ENCODE measurements around the gene LGALS7B.

LGALS7B gene

GRCh38 chr19:38788478-38789243 is at the start of gene LGALS7B:
LGALS7B (plus strand) TSS chr19:38789200; CDS start chr19:38789227, 27 bp downstream.
- TF ChIP-seq CTCF (IDR thresholded peaks at IDR 0.05; ENCODE audit: control extremely low read depth, extremely low read depth, low read depth, missing control alignments), result no peak
- DNase-seq (ENCODE audit: extremely low spot score), result no peak
- POLR2A ChIA-PET, result no interaction called here
- CTCF ChIA-PET, result no interaction called here

GRCh38 chr19:38739440-38740256 is 49.4 kb upstream of the LGALS7B start:
- ChIA-PET CTCF (interaction anchor here (1.9 kb wide), 1 partner anchor 30 kb away, joined by 9 read pairs; no protein-coding TSS in a partner anchor), POLR2A (no interaction called here)
- no peak for DNase-seq (ENCODE audit: extremely low spot score)
- no peak for TF ChIP-seq CTCF (IDR thresholded peaks at IDR 0.05; ENCODE audit: control extremely low read depth, extremely low read depth, low read depth, missing control alignments)

GRCh38 chr19:38740257-38740592 is 48.8 kb upstream of the LGALS7B start:
- POLR2A ChIA-PET, result no interaction called here
- TF ChIP-seq CTCF (IDR thresholded peaks at IDR 0.05; ENCODE audit: control extremely low read depth, extremely low read depth, low read depth, missing control alignments), result no peak
- CTCF ChIA-PET, result interaction anchor here (1.9 kb wide), 1 partner anchor 30 kb away, joined by 9 read pairs; no protein-coding TSS in a partner anchor
- DNase-seq (ENCODE audit: extremely low spot score), result no peak

GRCh38 chr19:38740932-38741331 is 48.1 kb upstream of the LGALS7B start:
- no peak for TF ChIP-seq CTCF (IDR thresholded peaks at IDR 0.05; ENCODE audit: control extremely low read depth, extremely low read depth, low read depth, missing control alignments)
- ChIA-PET POLR2A (no interaction called here), CTCF (interaction anchor here (1.1 to 1.9 kb wide), 2 partner anchors 29 kb away, joined by 3 to 9 read pairs; no protein-coding TSS in a partner anchor)
- no peak for DNase-seq (ENCODE audit: extremely low spot score)

- DNase-seq (ENCODE audit: extremely low spot score), result no peak
- ChIA-PET POLR2A (interaction anchor here (0.6 kb wide), 1 partner anchor 275 kb away, joined by 3 read pairs; no protein-coding TSS in a partner anchor), CTCF (interaction anchor here (1.1 kb wide), 1 partner anchor 28 kb away, joined by 3 read pairs; no protein-coding TSS in a partner anchor)
- no peak for TF ChIP-seq CTCF (IDR thresholded peaks at IDR 0.05; ENCODE audit: control extremely low read depth, extremely low read depth, low read depth, missing control alignments)
These were observed 47.3 kb upstream of the LGALS7B start for GRCh38 chr19:38741670-38742069.

GRCh38 chr19:38742296-38742695 is 46.7 kb upstream of the LGALS7B start:
- no peak for TF ChIP-seq CTCF (IDR thresholded peaks at IDR 0.05; ENCODE audit: control extremely low read depth, extremely low read depth, low read depth, missing control alignments)
- POLR2A ChIA-PET, result interaction anchor here (0.6 kb wide), 1 partner anchor 274 kb away, joined by 3 read pairs; no protein-coding TSS in a partner anchor
- CTCF ChIA-PET, result interaction anchor here (1.1 kb wide), 1 partner anchor 27 kb away, joined by 3 read pairs; no protein-coding TSS in a partner anchor
- DNase-seq (ENCODE audit: extremely low spot score), result no peak
